Measurements from ENCODE around the gene THADA.
A peak's percentile ranks its signal among the peaks of the same experiment; 100 is the strongest.

THADA gene

DNA sequence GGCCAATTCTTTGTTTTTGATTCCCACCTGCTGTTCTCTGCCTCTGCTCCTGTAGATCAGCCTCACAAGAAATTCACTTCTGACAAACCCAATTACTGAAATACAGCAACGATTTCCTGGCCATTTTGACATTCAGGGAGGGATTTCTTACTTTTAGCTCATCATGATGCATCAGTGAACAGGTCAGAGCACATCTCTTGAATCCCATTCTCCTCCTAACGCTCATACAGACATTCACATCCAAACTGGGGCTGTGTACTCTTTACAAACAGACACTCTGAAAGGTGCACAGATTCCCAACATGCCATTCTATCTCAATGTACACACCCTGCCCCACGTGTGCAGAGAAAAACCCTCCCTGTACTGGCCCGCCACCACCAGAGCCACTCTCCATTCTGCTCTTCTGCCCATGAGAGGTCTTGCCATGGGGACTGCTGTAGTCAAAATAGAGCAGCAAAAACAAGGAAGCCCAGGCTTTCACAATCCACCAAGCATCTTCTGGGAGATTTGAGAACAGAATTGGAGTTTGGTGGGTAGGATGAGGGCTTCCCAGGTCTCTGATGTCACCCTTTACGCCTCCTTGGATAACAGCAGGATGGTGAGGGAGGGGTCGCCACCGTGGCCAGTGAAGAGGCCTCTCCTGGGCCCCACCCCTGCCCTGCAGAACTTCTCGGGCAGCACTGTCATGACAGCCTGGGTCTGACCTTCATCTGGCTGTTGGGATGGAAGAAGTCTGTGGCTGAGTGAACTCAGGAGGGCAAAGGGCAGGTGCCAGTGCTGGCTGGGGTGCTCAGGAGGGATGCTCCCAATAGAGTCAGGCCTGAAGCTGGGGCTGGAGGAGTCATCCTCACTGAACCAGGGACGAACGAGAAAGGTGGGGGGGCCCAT lies 327.5 kb downstream of the THADA start:
- H3K4me1 Mint-ChIP-seq, result peaks cover 58% of the 10 kb centered on the region
- no peak overlapping the region for H3K27ac Mint-ChIP-seq
- peaks cover 11% of the 10 kb centered on the region for H3K36me3 Mint-ChIP-seq (ENCODE audit: low read depth)
- H3K9me3 Mint-ChIP-seq, result no peaks in the 10 kb centered on the region
- no peak for DNase-seq
- H3K27me3 Mint-ChIP-seq (ENCODE audit: low read depth, poor library complexity), result no peaks in the 10 kb centered on the region
- TF ChIP-seq, protein P1, sequence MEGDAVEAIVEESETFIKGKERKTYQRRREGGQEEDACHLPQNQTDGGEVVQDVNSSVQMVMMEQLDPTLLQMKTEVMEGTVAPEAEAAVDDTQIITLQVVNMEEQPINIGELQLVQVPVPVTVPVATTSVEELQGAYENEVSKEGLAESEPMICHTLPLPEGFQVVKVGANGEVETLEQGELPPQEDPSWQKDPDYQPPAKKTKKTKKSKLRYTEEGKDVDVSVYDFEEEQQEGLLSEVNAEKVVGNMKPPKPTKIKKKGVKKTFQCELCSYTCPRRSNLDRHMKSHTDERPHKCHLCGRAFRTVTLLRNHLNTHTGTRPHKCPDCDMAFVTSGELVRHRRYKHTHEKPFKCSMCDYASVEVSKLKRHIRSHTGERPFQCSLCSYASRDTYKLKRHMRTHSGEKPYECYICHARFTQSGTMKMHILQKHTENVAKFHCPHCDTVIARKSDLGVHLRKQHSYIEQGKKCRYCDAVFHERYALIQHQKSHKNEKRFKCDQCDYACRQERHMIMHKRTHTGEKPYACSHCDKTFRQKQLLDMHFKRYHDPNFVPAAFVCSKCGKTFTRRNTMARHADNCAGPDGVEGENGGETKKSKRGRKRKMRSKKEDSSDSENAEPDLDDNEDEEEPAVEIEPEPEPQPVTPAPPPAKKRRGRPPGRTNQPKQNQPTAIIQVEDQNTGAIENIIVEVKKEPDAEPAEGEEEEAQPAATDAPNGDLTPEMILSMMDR (IDR thresholded peaks at IDR 0.05), result no peak
- no peak overlapping the region for H3K4me3 Mint-ChIP-seq

DNA sequence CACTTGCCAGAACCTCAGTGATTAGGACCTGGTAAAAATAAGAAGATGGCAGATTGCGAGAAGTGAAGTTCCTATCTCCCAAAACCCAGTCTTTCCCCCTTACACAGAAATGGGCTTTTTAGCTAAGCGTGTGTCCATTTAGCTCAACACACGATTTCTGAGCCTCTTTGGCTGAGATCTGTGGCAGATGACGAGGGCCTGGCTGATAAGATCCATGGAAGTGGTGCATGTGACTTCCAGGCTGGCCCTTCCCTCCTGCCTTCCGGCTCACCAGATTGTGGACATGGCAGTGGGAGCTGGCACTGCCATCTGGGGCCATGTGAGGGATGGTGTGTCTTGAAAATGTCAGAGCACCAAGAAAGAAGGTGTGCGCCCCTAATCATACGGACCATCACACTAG lies 328.5 kb downstream of the THADA start:
- Mint-ChIP-seq H3K36me3 (ENCODE audit: low read depth) (peaks cover 16% of the 10 kb centered on the region), H3K4me3 (no peak overlapping the region), H3K27me3 (ENCODE audit: low read depth, poor library complexity) (peaks cover 2% of the 10 kb centered on the region), H3K27ac (no peak overlapping the region), H3K9me3 (no peaks in the 10 kb centered on the region), H3K4me1 (peaks cover 58% of the 10 kb centered on the region)
- DNase-seq, result no peak
- TF ChIP-seq, protein P1 (IDR thresholded peaks at IDR 0.05), result no peak

DNA sequence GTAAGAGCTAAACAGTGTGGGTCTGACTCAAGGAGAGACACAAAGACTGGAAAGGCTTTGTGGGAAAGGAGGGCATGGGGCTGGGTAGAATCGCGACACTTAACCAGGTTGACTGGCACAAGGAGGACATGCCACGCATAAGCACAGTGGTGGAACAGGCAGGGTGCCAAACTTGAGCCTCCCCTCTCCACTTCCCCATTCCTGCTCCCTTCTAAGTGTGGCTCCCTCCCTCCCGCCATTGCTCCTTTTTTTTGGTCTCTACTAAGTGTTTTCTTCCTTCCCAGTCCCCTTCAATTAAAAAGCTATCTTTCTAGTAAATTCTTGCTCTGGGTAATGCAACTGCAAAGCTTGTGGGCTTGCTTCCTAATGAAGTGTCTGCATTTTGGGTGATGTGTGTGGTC lies 329.1 kb downstream of the THADA start:
- no peak for DNase-seq
- H3K9me3 Mint-ChIP-seq, result no peaks in the 10 kb centered on the region
- H3K4me1 Mint-ChIP-seq, result peaks cover 58% of the 10 kb centered on the region
- H3K27me3 Mint-ChIP-seq (ENCODE audit: low read depth, poor library complexity), result peaks cover 2% of the 10 kb centered on the region
- H3K4me3 Mint-ChIP-seq, result no peak overlapping the region
- H3K27ac Mint-ChIP-seq, result peak overlapping the region; percentile 94
- TF ChIP-seq, protein P1 (IDR thresholded peaks at IDR 0.05), result no peak
- peaks cover 14% of the 10 kb centered on the region for H3K36me3 Mint-ChIP-seq (ENCODE audit: low read depth)

DNA sequence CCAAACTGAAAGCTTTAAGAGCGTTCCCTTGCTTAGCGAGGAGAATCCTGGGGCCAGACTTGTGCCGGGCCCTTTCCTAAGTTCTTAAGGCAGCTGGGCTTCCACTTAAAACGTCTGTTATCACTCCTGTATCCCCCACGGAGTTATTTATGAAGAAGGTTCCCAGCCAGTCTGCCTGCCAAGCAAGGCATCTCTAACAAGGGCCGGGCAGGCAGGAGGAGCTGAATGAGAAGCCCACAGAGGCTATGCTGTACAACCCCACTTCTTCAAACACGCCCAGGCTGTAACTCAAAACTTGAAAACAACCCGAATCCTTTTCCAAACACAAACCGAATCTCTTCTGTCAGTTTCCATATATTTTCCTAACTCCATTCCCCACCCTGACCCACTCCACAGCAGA lies 330.4 kb downstream of the THADA start:
- TF ChIP-seq, protein P1 (IDR thresholded peaks at IDR 0.05), result no peak
- Mint-ChIP-seq H3K27ac (peak overlapping the region; percentile 94), H3K27me3 (ENCODE audit: low read depth, poor library complexity) (peaks cover 2% of the 10 kb centered on the region), H3K36me3 (ENCODE audit: low read depth) (peaks cover 10% of the 10 kb centered on the region), H3K4me1 (peaks cover 56% of the 10 kb centered on the region), H3K9me3 (no peaks in the 10 kb centered on the region), H3K4me3 (no peak overlapping the region)
- DNase-seq, result no peak

DNA sequence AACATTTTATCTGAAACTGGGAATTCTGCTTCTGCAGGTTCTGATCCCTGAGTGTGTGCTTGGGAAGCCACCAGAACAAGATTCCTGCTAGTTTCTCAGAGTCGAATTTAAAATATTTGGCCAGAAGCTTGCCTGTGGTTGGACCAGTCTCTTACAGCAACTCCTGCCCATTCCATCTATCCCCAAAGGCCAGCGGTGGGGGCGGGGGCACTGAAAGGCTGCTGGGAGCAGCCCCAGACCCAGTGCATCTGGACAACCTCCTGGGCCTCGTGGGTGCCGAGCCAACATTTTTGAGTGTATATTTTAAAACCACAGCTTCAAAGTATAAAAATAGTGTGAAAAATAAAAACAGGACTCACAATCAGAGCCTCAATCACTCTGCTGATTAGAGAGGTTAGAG lies 330.8 kb downstream of the THADA start:
- no peaks in the 10 kb centered on the region for H3K9me3 Mint-ChIP-seq
- peaks cover 52% of the 10 kb centered on the region for H3K4me1 Mint-ChIP-seq
- peaks cover 10% of the 10 kb centered on the region for H3K36me3 Mint-ChIP-seq (ENCODE audit: low read depth)
- H3K27me3 Mint-ChIP-seq (ENCODE audit: low read depth, poor library complexity), result peaks cover 2% of the 10 kb centered on the region
- H3K27ac Mint-ChIP-seq, result peak overlapping the region; percentile 94
- DNase-seq, result no peak
- TF ChIP-seq, protein P1 (IDR thresholded peaks at IDR 0.05), result no peak
- no peak overlapping the region for H3K4me3 Mint-ChIP-seq

DNA sequence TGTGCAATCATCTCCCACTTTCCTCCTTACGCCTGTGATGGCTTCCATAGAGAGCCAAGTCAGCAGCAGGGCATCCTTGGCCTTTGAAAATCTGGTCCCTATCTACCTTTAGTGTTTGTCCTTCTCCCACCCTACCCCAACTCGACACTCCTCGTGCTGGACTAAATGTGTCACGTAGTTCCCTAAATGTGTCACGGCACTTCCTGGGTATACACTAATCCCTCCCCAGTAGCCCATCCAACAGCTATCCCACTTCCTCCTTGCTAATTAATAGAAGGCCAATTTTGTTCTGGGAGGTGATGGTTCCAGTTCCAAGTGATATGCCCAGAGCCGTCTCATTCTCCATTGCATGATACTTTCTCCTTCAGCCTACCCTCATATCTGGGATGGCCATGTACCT lies 332.9 kb downstream of the THADA start:
- no peak for DNase-seq
- peaks cover 2% of the 10 kb centered on the region for H3K27me3 Mint-ChIP-seq (ENCODE audit: low read depth, poor library complexity)
- H3K36me3 Mint-ChIP-seq (ENCODE audit: low read depth), result peaks cover 10% of the 10 kb centered on the region
- TF ChIP-seq, protein P1 (IDR thresholded peaks at IDR 0.05), result no peak
- peaks cover 31% of the 10 kb centered on the region for H3K4me1 Mint-ChIP-seq
- H3K27ac Mint-ChIP-seq, result peak overlapping the region; percentile 82
- H3K4me3 Mint-ChIP-seq, result no peak overlapping the region
- H3K9me3 Mint-ChIP-seq, result no peaks in the 10 kb centered on the region
